Spleen (tissue), 11 donors: ENCODE data around the gene FIBCD1. TPM values are rescaled to one million over a fixed set of nuclear protein-coding genes. Genes with fewer than 3 reads are reported as not detected.

Experiments used
- DNase-seq: peaks from one replicate; pipeline ENCODE4 v3.0.0-alpha.2; 2020
- H3K27ac ChIP-seq, 8 donors: fragments of 200-600 bp; sonication (generic) in 7 of 8; 1 replicate in 4 of 8; 2 replicates in 4 of 8; pipeline versions ENCODE4 v1.5.0 to v1.8.0; 2016 to 2021; ENCODE audit warnings: inconsistent platforms in 4 of 8, mild to moderate bottlenecking in 4 of 8, moderate library complexity in 1 of 8
- H3K27me3 ChIP-seq, 7 donors: fragments of 200-600 bp; sonication (generic) in 6 of 7; replicated peaks in 1 of 7; 1 replicate in 4 of 7; 2 replicates in 3 of 7; pipeline versions ENCODE4 v1.5.0 to v1.8.0; 2016 to 2021; ENCODE audit warnings: inconsistent platforms in 3 of 7, mild to moderate bottlenecking in 1 of 7
- H3K36me3 ChIP-seq, 6 donors: fragments of 200-600 bp; sonication (generic) in 5 of 6; 1 replicate in 4 of 6; 2 replicates in 2 of 6; pipeline versions ENCODE4 v1.5.0 to v1.8.0; 2016 to 2021; ENCODE audit warnings: inconsistent platforms in 2 of 6
- H3K4me1 ChIP-seq, 6 donors: fragments of 200-600 bp; sonication (generic) in 5 of 6; 1 replicate in 3 of 6; 2 replicates in 3 of 6; pipeline versions ENCODE4 v1.5.0 to v1.8.0; 2016 to 2021; ENCODE audit warnings: inconsistent platforms in 3 of 6
- H3K4me3 ChIP-seq, 8 donors: fragments of 200-600 bp; sonication (generic) in 7 of 8; 1 replicate in 4 of 8; 2 replicates in 4 of 8; pipeline versions ENCODE4 v1.5.0 to v1.8.0; 2016 to 2021; ENCODE audit warnings: inconsistent platforms in 4 of 8, mild to moderate bottlenecking in 4 of 8, moderate library complexity in 2 of 8
- H3K9me3 ChIP-seq, 8 donors: fragments of 200-600 bp; sonication (generic) in 7 of 8; 1 replicate in 4 of 8; 2 replicates in 4 of 8; pipeline versions ENCODE4 v1.5.0 to v1.8.0; 2016 to 2021; ENCODE audit warnings: inconsistent platforms in 4 of 8
- POLR2A ChIP-seq, 3 donors: fragments of 450-650 bp; IDR thresholded peaks; one replicate each; pipeline ENCODE4 v1.5.1; 2017; ENCODE audit warnings: antibody characterized with exemption in 3 of 3, mild to moderate bottlenecking in 1 of 3
- POLR2AphosphoS5 ChIP-seq, 3 donors: sonication (generic); formaldehyde crosslinking; IDR thresholded peaks; one replicate each; pipeline ENCODE4 v1.5.1; 2017; ENCODE audit warnings: antibody characterized with exemption in 3 of 3
- WGBS, 5 donors: extraction: QIAGEN DNeasy Blood & Tissue Kit in 3 of 5; methylation state at CpG; one replicate each; pipeline versions ENCODE4 v1.1.5 to v1.1.7; 2013 to 2018; 5-methylcytosine and 5-hydroxymethylcytosine counted together
- intact Hi-C: fragments of 100-400 bp; cut with DNase I; formaldehyde crosslinking; loops from one replicate; pipeline ENCODE4 v1.15.0; 2023; ENCODE audit warnings: low total_unique reads
- polyA plus RNA-seq, 3 donors: library from polyadenylated mRNA; stranded (reverse); fragments of 200-250 nt; gene quantifications; one replicate each; pipeline ENCODE4 v1.2.1, GENCODE V29; 2013
- total RNA-seq, 7 donors: library from RNA; depleted of rRNA in 3 of 7; stranded (reverse); fragments of >200 nt in 3 of 7; fragmentation: NEBNext Ultra II Directional in 4 of 7; extraction: Animal tissue kit (Norgen Biotek cat#: 25700) in 4 of 7; gene quantifications; one replicate each; pipeline versions ENCODE4 v1.1.0 to v1.2.1, GENCODE V29; 2016 to 2021
- TF ChIP-seq, protein P1 (sequence below), 11 experiments: fragments of 200-600 bp in 7 of 11; fragments of 450-650 bp in 4 of 11; sonication (generic) in 4 of 11; IDR thresholded peaks in 8 of 11; conservative IDR thresholded peaks in 3 of 11; 1 replicate in 7 of 11; 2 replicates in 4 of 11; pipeline versions ENCODE4 v1.4.0 to v1.8.0; 2016 to 2021; ENCODE audit warnings: antibody characterized with exemption in 11 of 11, inconsistent platforms in 4 of 11, mild to moderate bottlenecking in 1 of 11
- donor health status: healthy with polysubstance abuse.
- donor health status: DM: no; HTN: no; CAD: no; lungs with moderate emphysema.
- donor health status: DM: no; HTN: no; CAD: no.
- donor health status: Bipolar disorder and iron deficiency.
- donor health status: healthy.
- donor health status: DM: no; HTN: no; CAD: no.
- donor health status: DM: yes; HTN: yes; CAD: no.

Gene FIBCD1
- total and polyA plus RNA-seq, 10 donors = 0.02 to 0.51 (median 0.35) TPM; not detected in 3

DNA sequence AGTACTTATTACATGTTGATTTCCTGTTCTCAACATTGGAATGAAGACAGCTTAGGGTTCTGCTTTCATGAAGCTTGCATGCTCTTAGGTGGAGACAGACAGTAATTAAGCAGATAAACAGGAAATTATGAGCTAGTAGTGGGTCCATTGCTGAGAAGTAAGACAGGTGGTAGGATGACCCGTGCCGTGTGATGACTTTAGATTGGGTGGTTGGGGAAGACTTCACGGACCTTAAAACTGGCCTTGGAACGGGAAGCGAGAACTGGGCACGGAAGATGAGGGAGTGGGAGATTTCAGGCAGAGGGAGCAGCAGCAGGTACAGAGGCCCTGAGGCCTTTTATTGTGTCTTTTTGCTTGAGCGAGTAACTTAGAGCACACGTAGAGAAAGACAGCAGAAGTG is 76.8 kb downstream of the FIBCD1 start:
- TF ChIP-seq POLR2AphosphoS5 (IDR thresholded peaks at IDR 0.05) (no peak), POLR2A (IDR thresholded peaks at IDR 0.05) (no peak)
- TF ChIP-seq, protein P1, sequence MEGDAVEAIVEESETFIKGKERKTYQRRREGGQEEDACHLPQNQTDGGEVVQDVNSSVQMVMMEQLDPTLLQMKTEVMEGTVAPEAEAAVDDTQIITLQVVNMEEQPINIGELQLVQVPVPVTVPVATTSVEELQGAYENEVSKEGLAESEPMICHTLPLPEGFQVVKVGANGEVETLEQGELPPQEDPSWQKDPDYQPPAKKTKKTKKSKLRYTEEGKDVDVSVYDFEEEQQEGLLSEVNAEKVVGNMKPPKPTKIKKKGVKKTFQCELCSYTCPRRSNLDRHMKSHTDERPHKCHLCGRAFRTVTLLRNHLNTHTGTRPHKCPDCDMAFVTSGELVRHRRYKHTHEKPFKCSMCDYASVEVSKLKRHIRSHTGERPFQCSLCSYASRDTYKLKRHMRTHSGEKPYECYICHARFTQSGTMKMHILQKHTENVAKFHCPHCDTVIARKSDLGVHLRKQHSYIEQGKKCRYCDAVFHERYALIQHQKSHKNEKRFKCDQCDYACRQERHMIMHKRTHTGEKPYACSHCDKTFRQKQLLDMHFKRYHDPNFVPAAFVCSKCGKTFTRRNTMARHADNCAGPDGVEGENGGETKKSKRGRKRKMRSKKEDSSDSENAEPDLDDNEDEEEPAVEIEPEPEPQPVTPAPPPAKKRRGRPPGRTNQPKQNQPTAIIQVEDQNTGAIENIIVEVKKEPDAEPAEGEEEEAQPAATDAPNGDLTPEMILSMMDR (IDR thresholded peaks at IDR 0.05 in 8 of 11, conservative IDR thresholded peaks at IDR 0.05 in 3 of 11) = no peak
- Histone ChIP-seq H3K27me3 (no peaks in the 10 kb centered on the region), H3K4me3 (no peak overlapping the region), H3K9me3 (no peaks in the 10 kb centered on the region), H3K27ac (no peak overlapping the region), H3K4me1 (peaks cover 0 to 48% (median 14%) of the 10 kb centered on the region in 6 donors), H3K36me3 (peaks cover 0 to 73% (median 15%) of the 10 kb centered on the region in 6 donors)
- intact Hi-C loops = loop anchor here (5.0 kb wide), 1 partner anchor 90 kb away; no protein-coding TSS in a partner anchor
- WGBS, 5 donors = 89 to 94% (median 91%) methylated on average over 8 of the region's 8 CpGs
- peak; percentile 5 for DNase-seq

DNA sequence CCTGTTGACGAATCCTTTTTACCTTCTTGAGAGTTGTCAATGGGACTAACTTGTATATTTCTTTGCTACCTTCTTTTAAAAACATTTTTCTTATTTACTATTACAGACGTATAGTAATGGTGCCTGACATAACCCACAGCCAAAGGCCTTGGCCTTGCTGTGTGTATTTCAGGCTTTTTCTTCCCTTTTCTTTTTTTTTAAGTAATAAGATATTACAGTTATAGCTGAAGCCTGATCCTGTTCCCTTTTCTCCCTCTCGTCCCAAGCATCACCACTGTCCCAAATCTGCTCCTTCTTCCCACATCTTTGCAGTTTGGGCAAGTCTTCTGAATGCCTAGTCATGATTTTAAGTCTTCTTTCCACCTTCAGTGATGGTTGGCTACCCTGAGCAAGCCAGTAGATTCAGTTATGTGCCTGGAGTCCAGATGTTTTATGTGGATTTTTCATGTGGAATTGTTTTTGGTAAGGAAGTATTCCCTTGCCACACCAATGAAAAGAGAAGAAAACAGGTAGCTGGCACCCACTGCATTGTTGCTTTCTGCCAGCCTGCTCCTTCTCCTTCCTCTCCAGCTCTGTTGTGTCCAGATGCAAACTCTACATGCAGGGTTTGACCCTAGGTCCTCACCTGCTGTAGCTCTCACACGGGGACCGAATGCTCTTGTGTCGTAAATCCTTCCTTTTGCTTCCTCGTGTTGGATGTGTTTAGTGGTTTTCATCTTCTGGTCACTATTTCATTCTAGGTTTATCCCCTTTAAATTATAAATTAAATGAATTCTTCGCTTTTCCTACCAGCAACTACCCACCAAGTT is 77.5 kb downstream of the FIBCD1 start:
- intact Hi-C loops = loop anchor here (5.0 kb wide), 1 partner anchor 89 kb away; no protein-coding TSS in a partner anchor
- peaks cover 0 to 48% (median 14%) of the 10 kb centered on the region in 6 donors for H3K4me1 ChIP-seq
- no peak for TF ChIP-seq POLR2A (IDR thresholded peaks at IDR 0.05)
- no peak for TF ChIP-seq POLR2AphosphoS5 (IDR thresholded peaks at IDR 0.05)
- TF ChIP-seq, protein P1 (IDR thresholded peaks at IDR 0.05 in 8 of 11, conservative IDR thresholded peaks at IDR 0.05 in 3 of 11) = no peak
- H3K36me3 ChIP-seq = peaks cover 0 to 72% (median 18%) of the 10 kb centered on the region in 6 donors
- H3K27me3 ChIP-seq = no peaks in the 10 kb centered on the region
- 71 to 84% (median 73%) methylated on average over 8 of the region's 8 CpGs for WGBS, 5 donors
- H3K4me3 ChIP-seq = no peak overlapping the region
- H3K27ac ChIP-seq = peak overlapping the region in 3 of 8 donors; percentile 6 to 33 (median 10)
- H3K9me3 ChIP-seq = no peaks in the 10 kb centered on the region
- DNase-seq = no peak

DNA sequence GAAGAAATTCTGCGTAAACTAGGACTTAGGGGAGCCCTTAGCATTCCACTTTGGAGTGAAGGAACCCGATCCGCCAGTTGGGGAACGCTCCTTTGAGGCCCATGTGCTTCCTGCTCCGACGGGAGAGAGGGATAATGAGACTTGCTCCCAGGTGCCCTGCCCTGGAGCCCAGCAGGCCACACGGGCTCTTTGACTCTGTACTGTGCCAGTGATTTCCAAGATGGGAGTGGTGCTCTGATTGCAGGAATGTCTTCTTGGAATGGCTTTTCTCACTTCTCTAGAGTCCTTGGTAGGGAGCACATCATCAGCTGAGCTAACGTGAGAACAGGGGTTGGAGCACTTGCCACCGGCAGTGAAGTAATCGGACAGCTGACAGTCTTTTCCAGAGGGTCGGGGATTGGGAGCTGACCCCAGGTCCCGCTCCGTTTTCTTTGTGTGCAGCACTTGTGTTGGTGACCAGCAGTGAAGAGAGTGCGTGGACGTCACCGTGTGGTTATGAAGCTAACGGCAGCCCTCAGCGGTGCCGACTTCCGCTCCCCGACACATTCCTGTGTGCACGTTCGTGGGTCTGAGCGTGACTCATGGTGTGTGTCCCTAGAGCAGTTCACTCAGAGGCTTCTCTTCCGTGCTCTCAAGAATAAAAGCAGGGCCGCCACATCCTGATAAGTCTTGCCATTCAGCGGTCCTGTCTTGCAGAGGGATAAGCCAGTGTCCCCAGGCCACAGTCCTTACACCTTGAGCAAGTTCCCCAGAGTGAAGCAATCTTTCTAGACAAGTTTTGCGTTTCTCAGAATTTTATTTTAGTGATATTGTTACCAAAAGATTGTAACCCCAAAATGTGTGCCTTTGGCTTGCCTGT is 78.4 kb downstream of the FIBCD1 start:
- H3K27me3 ChIP-seq = no peaks in the 10 kb centered on the region
- intact Hi-C loops = loop anchor here (5.0 kb wide), 1 partner anchor 88 kb away; no protein-coding TSS in a partner anchor
- DNase-seq = peak; percentile 80
- peak overlapping the region in 6 of 8 donors; percentile 6 to 36 (median 20) for H3K27ac ChIP-seq
- peaks cover 0 to 43% (median 14%) of the 10 kb centered on the region in 6 donors for H3K4me1 ChIP-seq
- no peak overlapping the region for H3K4me3 ChIP-seq
- TF ChIP-seq, protein P1 (IDR thresholded peaks at IDR 0.05 in 8 of 11, conservative IDR thresholded peaks at IDR 0.05 in 3 of 11) = peak in 3 of 11 experiments; percentile 12 to 42 (median 34)
- no peak for TF ChIP-seq POLR2A (IDR thresholded peaks at IDR 0.05)
- peak; percentile 61 to 75 (median 73) for TF ChIP-seq POLR2AphosphoS5 (IDR thresholded peaks at IDR 0.05)
- 66 to 79% (median 69%) methylated on average over 22 to 28 of the region's 28 CpGs for WGBS, 5 donors
- H3K36me3 ChIP-seq = peaks cover 0 to 81% (median 24%) of the 10 kb centered on the region in 6 donors
- no peaks in the 10 kb centered on the region for H3K9me3 ChIP-seq
